K562 (cell line): ENCODE measurements around the gene NXF1. TPM values are rescaled to one million over a fixed set of nuclear protein-coding genes. Genes with fewer than 3 reads are reported as not detected.

Experiments
- CTCFL ChIP-seq: IDR thresholded peaks from 2 replicates; pipeline ENCODE4 v1.6.1; 2011; ENCODE audit warnings: borderline replicate concordance, low read depth, mild to moderate bottlenecking, moderate library complexity, low read length; ENCODE audit not compliant: insufficient read depth, poor library complexity, severe bottlenecking
- HDAC2 ChIP-seq: fragments of 450-650 bp; IDR thresholded peaks from 2 replicates; pipeline ENCODE4 v1.6.1; 2016; ENCODE audit warnings: mild to moderate bottlenecking
- JUN ChIP-seq, 2 experiments: sonication (generic) in 1 of 2; formaldehyde crosslinking in 1 of 2; IDR thresholded peaks; 2 replicates each; pipeline versions ENCODE4 v1.6.1 to v1.8.0; 2012 to 2022; ENCODE audit warnings: borderline replicate concordance in 2 of 2, mild to moderate bottlenecking in 2 of 2, improper control_type of control experiment in 1 of 2, low read depth in 1 of 2, low read length in 1 of 2, missing genetic modification reagents in 1 of 2
- KDM5B ChIP-seq: fragments of 200-600 bp; sonication (generic); IDR thresholded peaks from 2 replicates; pipeline ENCODE4 v1.6.1; 2012; ENCODE audit warnings: low read depth, mild to moderate bottlenecking, moderate library complexity, low read length, control low read depth, inconsistent platforms; ENCODE audit not compliant: insufficient replicate concordance
- MGA ChIP-seq: fragments of 450-650 bp; IDR thresholded peaks from 2 replicates; pipeline ENCODE4 v1.6.1; 2016; ENCODE audit warnings: mild to moderate bottlenecking, moderate library complexity
- MYC ChIP-seq, 2 experiments: fragments of 250-450 bp in 1 of 2; sonication (Bioruptor Pico) in 1 of 2; IDR thresholded peaks; 2 replicates each; pipeline versions ENCODE4 v1.5.1 to v1.6.1; 2012 to 2021; ENCODE audit warnings: low read depth in 2 of 2, borderline replicate concordance in 1 of 2, improper control_type of control experiment in 1 of 2, low read length in 1 of 2, mild to moderate bottlenecking in 1 of 2, moderate library complexity in 1 of 2
- SAFB ChIP-seq: fragments of 200-400 bp; formaldehyde crosslinking; IDR thresholded peaks from 2 replicates; pipeline ENCODE4 v1.6.1; 2017; ENCODE audit warnings: low read depth, low read length, borderline replicate concordance
- ZNF253 ChIP-seq: fragments of 250-450 bp; sonication (Bioruptor Pico); conservative IDR thresholded peaks from 2 replicates; pipeline ENCODE4 v1.6.1; 2021; ENCODE audit warnings: mild to moderate bottlenecking
- polyA plus RNA-seq, 8 experiments: library from polyadenylated mRNA; depleted of rRNA in 4 of 8; stranded (reverse) in 5 of 8; unstranded in 3 of 8; fragments of >200 nt; fragmentation: Nextera tagmentation in 2 of 8; fragmentation: Illumina TruSeq in 1 of 8; extraction: Ambion mirVana in 2 of 8; extraction: Trizol in 1 of 8; gene quantifications; 2 replicates each; pipeline versions ENCODE4 v1.2.1 to v1.2.3, GENCODE V29; 2011 to 2014; ENCODE audit warnings: inconsistent platforms in 1 of 8, missing spikeins in 1 of 8
- total RNA-seq, 7 experiments: library from RNA; depleted of rRNA in 6 of 7; stranded (reverse); fragments of >200 nt in 6 of 7; fragmentation: Illumina TruSeq in 2 of 7; extraction: Trizol in 2 of 7; gene quantifications; 2 replicates each; pipeline versions ENCODE4 v1.2.1 to v1.2.3, GENCODE V29; 2011 to 2021; ENCODE audit warnings: low replicate concordance in 1 of 7

Gene NXF1
- total and polyA plus RNA-seq, 9 of the 15 experiments (the other 6 are each of a cell fraction or from before 2014, with no cell fraction given), result 18.1 to 98.3 (median 35.8) TPM

GRCh38 chr11:62839050-62839945 lies 34.1 kb upstream of the NXF1 start, which contains the start of gene WDR74 (continued):
- TF ChIP-seq CTCFL (no peak), MGA (no peak; the same call in 1 of the 2 replicates), MYC (IDR thresholded peaks at IDR 0.05; ENCODE audit: low read depth, low read length) (peak; percentile 99), MYC (CRISPR knock-in tag; IDR thresholded peaks at IDR 0.05; ENCODE audit: borderline replicate concordance, low read depth) (peak; percentile 94), ZNF253 (CRISPR knock-in tag) (no peak), SAFB (peak; percentile 53; the same call in 1 of the 2 replicates), HDAC2 (peak; percentile 99), KDM5B (peak; percentile 88), JUN (IDR thresholded peaks at IDR 0.05; ENCODE audit: borderline replicate concordance, low read depth, low read length) (peak; percentile 92; the same call in 1 of the 2 replicates), JUN (CRISPR knock-in tag; IDR thresholded peaks at IDR 0.05; ENCODE audit: borderline replicate concordance) (peak; percentile 82)
